ENCODE measurements around the gene SCUBE1.

Gene SCUBE1

DNA sequence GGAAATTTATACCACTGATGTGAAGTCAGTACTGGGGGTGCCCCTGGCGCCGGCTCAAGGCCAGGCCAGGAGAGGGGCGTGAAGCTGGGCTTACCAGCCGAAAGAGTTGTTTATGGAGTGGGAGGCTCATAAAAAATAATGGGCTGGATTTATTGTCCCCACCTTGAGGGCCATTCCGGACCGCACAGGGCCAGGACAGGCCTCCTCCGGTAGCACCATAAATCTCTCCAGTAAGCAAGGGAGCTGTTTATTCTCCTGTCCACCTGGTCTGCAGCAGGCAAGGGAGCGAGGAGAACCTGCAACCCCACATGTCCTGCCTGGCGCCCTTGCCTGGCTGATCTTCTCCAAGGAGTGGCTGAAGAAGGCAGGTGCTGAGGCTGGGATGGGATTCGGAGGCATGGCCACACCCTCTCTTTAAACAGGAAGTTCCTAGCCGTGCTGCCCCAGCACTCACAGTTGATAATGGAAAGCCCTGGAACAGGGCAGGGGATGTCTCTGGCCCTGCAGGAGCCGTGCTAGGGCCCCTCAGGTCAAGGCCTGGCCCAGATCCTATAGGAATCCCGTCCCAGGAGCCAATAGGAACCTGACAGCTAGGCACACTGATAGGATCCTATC is 65.1 kb downstream of the SCUBE1 start:
- no peak for DNase-seq (ENCODE audit: low read depth)

DNA sequence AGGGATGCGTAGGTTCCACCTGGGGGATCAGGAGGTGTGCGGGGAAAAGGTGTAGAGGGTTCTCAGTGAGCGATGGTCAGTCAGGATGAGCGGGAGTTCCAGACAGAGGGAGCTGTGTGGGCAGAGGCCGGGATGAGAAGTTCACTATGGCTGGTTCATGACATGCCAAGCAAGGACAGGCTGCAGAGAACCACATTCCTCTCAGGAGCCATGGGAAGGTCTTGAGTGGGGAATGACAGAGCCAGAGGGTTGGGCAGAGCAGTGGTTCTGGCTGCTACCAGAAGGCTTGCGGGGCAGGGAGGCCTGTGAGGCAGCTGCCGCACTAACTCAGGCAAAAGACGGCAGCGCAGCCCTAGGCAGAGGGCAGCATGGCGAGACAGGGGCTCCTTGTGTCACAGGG is 66.1 kb downstream of the SCUBE1 start:
- no peak for DNase-seq (ENCODE audit: low read depth)

DNA sequence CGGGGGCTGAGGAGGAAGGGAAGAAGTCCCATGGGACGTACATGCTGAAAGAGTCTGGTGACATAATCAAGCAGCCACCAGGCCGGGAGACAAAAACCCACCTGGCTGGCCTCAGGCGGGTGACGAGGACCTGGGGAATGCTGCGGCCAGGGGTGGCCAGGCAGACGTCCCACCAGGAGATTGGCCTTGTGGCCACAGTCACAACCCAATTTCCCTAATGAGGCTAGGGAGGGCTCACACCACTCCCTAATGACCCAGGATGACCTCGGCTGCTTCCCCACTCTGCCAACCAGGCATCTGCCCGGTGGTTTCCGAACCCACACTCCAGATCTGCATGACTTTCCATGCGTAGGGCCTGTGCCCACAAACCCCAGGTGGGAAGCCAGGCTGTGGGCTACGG is 66.9 kb downstream of the SCUBE1 start:
- DNase-seq (ENCODE audit: low read depth) = no peak

DNA sequence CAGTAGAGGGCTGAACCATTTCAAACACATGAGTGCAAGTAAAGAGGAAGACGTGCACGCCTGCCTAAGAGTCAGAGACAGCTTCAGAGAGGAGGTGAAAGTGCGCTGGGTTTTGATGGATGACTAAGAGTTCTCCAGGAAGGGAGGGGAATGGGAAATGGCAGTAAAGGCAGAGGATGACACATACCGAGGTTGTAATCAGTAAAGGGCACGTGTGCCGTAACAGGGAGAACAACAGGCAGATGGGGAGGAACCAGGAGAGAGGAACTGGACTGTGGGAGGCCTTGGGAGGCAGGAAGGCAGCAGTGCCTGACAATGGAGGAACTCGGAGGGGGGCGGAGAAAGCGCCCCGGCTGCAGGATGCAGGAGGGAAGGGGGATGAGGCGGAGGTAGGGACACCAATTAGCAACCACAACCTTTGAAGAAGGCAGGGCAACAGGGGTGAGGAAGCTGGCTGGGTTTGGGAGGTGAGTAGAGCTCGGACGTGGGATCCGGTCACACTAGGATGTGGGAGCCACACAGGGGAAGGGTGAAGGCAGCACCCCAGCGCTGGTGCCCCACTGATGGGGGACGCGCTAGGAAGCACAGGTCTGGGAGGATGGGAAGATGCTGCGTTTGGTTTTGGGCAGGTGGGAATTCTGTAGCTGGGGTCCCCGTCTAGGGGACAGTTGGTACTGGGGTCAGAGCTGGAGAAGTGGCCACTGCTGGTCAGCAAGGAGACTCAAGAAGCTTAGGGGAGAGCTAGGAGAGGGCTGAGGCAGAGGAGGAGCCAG is 67.4 kb downstream of the SCUBE1 start:
- no peak for DNase-seq (ENCODE audit: low read depth)

DNA sequence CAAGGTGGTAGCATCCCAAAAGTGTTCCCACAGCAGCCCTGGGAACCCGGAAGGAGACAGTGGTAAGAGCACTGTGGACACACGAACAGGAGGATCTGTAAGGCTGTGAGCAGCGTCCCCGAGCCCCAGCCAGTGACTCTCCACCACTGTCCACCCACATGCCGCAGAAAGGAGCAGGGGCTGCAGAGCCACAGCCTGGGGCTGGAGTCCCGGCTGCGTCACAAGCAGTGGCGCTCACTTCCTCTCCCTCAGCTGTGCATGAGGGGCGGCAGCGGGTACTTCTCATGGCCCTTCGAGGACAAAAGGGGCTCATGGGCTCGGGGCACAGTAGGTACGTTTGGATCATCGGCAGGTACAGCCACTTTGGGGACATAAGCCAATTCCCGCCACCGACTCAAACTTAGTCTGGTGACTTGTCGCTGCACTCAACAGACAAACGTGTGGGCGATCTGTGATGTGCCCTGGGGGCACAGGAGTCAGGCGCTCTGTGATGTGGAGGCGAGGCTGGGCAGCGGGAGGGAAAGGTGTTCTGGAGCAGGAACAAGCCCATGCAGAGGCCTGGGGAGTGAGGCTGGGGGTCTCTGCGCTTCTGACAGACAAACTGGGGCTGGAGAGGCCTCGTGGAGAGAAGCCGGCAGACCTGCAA is 68.5 kb downstream of the SCUBE1 start:
- DNase-seq (ENCODE audit: low read depth) = no peak

DNA sequence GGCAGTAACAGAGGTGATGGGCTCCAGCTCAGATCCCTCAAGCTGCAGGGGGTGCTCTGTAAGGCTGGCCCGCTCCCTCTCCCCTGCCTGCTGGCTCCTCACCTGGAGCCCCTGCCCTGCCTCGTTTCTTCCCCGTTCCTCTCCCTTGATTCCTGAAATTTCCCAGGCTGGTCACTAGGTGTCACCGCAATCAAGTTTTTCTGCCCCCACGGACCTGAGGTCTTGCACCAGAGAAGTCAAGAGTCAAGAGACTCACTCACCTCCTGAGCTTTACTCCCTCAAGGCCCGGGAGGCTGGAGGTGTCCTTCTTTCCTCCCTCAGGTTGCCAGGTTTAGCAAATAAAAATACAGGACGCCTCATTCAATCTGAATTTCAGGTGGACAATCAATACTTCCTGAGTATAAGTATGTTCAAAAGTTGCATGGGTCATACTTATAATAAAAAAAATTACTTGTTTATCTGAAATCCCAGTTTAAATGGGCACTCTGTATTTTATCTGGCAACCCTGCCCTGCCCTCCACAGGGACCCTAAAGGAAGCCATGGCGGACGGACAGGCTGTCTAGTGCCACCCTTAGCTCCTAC is 69.2 kb downstream of the SCUBE1 start:
- DNase-seq (ENCODE audit: low read depth) = peak; percentile 46

DNA sequence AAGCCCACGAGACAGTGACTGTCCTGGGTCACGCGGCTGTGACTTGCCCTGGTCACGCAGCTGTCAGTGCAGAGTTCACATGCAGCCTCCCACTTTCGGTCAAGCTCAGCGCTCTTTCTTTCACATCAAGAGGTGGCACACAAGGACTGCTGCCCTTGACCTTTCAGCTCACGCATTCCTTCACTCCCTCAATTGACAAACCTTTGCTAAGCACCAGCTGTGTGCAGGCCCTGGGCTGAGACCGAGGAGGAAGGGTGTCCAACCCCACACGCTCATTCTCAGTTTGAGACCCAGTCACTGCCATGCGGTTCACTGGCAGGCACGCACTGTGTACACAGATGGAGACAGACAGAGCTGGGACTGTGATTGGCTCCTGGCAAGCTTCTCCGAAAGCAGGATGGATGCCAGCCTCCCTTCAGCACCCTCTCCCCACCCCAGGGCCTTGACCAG is 70.3 kb downstream of the SCUBE1 start:
- no peak for DNase-seq (ENCODE audit: low read depth)

DNA sequence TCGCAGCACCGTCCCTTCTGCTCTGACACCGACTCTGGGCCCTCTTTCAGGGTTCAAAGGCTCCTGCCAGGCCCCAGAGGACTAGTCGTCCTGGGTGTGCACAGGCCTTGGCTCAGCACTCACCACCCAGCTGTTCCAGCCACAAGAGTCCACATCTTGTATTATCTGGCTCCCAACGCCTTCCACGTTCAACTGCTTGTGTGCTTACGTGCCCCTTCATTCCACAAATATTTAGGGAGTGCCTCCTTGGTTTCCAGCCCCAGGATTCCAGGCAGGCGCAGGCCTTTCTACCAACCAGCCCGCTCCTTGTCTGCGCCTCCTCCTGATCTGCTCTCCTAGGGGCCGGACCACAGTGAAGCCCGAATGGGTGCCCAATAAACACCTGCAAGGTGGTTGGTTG is 70.9 kb downstream of the SCUBE1 start:
- DNase-seq (ENCODE audit: low read depth) = no peak

DNA sequence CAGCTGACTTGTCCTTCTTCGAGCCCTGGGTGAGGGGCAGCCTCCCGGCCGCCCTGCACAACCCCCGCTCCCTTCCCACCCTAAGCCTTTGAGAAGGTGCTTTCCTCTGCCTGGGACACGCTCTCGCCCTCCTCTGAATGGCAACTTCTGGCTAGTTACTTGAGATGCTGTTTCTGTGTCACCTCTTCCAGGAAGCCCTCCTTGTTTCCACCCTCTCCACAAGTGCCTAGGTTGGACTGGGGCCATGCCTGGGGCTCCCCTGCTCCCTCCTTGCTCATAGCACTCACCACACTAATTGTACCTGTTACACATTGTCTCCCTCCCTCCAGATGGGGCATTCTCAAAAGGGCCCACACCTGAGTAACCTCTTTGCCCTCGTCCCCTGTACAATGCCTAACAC is 72.2 kb downstream of the SCUBE1 start:
- DNase-seq (ENCODE audit: low read depth) = no peak

DNA sequence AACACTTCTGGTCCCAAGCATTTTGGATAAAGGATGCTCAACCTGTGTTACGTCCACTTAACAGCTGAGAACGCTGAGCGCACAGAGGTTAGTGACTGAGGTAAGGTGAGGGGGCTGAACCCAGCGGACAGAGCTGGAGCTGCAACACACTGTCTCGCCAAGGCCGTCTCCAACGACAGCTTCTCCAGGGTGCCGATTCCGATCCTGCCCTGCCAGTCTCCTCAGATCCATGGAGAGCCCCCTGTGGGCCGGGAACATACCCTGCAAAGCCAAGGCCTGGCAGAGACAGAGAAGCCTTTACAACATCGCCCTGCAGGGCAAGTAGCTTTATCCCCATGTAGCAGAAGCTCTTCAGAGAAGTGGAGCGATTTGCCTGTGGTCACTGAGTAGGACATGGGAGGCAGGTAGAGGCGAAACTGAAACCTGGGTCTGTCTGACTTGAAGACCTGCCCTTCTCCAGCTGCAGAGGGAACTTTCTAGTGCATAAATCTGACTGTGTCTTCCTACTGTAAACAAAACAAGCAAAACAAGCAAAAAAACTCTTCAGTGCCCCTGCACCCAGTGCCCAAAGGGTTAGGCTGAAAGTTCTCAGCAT is 72.8 kb downstream of the SCUBE1 start:
- DNase-seq (ENCODE audit: low read depth) = no peak

DNA sequence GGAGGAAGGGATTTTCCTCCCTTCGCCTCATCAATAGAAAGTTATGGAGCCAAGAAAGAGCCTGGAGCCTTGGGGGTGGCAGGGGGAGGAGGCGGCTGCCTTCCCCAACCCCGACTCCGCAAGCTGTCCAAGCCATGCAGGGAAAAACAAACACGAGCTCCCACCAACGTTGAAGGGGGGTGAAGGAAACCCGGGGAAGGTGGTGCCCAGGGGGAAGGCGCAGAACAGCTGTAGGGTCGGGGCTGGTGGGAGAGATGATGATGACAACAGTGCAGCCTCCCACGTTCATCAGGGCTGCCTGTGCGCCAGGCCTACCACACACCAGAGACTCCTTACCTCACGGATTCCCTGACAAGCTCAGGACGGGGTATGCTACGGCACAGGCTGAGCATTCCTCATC is 73.5 kb downstream of the SCUBE1 start:
- DNase-seq (ENCODE audit: low read depth) = no peak

DNA sequence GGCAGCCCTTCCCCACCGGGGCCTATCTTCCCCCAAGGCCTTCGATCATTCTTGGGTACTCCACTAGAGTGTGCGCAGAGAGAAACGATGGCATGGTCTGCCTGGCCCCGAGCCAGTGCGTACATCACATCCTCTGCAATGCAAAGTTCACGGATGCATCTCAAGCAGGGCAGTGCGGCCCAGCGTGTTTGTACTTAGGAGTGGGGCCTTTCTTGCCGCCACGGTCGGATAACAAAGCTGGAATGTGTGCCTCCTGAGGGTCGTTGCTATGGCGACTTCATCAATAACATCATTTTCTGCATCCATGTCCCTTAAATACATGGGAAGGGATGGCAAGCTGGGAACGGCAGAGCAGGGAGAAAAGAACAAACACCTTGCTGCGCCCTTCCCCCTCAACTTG is 73.9 kb downstream of the SCUBE1 start:
- DNase-seq (ENCODE audit: low read depth) = no peak

DNA sequence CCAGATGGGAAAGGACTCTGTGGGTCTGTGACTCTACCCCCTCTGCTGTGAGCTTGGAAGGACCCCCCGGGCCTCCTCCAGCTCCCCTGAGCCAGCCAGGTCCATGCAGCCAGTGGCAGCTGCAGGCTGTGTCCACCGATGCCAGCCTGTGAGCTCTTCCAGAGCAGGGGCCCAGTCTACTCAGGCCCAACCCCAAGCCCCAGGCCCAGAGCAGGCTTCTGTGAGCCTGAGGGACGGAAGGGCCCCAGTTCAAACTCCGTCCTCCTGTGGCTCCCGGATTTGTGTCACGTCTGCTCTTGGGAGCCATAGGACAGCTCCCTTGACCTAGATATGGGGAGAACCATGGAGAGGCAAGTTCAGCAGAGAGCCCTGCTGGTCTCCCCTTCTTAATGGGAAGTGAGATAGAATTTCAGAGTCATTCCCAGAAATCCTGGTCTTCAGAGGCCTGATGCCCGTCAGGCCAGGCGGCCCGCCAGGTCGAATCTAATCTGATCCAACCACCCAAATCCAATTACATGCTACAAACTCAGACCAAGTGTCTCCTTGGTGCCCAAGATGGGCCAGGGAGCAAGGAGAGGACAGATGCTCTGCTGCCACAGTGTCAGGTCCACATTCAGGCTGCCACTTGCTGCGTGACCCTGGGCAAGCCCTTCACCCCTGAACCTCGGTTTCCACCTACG is 75.1 kb downstream of the SCUBE1 start:
- no peak for DNase-seq (ENCODE audit: low read depth)

DNA sequence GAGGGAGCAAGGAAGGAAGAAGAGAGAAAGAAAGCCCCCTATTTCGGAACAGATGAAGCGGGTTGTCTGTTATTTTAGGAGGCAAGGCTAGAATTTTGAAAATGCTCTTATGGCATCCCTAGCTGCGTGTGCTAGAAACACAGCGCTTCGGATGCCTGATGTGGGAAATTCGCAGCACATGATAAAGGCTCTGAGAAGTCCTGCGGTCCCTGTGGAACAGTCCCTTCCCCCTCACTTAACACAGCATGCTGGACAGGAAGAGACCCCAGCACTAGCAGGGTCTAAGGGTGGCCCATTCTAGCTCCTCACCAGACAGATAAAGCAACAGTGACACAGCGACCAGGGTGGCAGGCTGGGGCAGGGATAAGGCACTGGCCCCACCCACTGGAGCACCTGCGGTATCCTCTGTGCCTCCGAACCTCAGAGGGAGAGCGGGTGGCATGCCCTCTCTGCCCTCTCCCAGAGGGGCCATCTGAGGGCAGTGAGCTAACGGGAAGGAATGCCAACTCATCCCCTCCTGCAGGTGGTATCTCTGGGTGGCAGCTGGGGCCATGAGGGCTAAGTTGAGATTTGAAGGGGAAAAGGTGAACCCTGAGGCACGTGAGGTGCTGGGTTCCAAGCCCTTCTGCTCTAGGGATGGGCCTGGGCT is 75.7 kb downstream of the SCUBE1 start:
- DNase-seq (ENCODE audit: low read depth) = no peak

DNA sequence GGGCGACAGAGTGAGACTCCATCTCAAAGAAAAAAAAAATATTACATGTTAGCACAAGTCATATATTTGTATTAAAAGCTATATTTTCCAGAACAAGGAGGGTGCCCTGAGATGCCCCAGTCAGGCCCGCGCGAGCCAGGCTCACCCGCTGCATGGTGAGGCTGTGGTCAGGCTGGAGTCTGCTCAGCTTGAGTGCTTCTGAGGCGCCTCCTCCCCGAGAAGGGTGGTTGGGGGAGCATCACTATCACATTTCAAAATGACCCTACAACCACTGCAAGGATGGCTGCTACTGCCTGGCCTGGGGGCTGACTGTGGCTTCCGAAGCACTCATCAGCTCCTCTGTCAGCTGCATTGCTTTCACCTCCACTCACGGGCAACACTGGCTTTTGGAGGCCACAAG is 77.1 kb downstream of the SCUBE1 start:
- no peak for DNase-seq (ENCODE audit: low read depth)

DNA sequence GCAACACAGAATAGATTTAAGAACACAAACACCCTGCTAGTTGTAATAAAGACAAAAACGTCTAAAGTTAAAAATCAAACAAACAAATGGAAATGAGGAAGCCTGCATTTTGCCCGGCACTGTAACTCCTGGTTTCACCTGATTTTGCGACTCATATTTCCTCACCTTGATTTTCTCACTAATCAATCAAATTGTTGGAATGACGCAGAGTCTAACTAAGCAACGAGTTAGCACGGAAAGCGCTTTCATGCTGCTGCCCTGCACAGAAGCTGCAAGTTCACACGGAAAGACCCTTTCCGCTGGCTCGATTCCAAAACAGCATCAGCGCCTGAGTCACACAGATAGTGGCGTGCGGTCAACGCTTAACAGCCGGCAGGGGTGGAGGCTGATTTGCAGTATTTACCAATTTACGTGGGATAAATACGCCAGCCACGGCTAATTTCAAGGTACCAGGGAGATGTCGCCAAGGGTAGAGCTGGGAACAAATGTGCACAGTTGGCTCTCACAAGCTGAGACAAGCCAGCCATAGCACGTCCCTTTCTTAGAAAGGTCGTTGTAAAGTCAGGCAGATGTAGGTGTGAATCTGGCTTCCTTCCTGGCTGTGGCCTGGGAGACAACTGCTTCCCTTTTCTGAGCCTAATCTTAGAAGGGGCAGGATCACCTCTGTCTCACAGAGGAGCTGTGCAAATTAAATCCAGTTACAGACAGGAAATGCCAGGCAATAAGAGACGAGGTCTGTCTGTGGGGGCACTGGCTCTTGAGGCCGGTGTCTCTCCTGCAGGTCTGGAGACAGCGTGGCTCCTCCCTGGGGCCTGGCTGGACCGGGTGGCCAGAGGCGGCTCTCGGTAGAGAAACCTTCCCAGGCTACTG is 79.3 kb downstream of the SCUBE1 start:
- DNase-seq (ENCODE audit: low read depth) = no peak

DNA sequence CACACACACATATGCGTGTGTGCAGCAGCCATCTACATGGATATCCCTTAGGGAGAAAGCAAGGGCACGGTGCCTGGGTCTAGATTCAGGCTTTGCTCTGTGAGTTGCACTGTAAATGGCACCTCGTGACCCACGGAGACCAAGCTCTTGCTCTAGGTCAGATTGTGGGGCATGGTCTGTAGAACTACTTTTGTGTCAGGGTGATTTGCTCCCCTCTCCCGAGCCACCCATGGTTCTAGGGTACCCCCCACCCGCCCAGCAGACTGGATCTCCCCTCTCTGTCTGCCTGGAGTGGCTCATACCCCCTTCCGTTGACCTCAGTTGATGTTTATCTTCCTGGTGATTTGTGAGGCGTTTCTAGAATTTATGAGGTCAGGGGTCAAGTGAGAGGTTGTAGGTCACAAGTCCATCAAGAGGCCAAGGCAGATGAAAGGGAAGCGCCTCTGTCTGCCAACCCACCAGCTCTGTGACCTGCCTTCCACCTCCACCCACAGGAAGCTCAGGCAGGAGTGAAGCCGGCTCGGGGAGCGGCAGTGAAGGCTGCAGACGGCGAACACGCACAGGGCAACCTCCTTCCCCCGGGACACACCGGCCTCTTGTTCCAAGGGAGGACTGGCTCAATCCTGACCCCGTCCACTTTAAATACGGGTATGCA is 80.1 kb downstream of the SCUBE1 start:
- DNase-seq (ENCODE audit: low read depth) = no peak

DNA sequence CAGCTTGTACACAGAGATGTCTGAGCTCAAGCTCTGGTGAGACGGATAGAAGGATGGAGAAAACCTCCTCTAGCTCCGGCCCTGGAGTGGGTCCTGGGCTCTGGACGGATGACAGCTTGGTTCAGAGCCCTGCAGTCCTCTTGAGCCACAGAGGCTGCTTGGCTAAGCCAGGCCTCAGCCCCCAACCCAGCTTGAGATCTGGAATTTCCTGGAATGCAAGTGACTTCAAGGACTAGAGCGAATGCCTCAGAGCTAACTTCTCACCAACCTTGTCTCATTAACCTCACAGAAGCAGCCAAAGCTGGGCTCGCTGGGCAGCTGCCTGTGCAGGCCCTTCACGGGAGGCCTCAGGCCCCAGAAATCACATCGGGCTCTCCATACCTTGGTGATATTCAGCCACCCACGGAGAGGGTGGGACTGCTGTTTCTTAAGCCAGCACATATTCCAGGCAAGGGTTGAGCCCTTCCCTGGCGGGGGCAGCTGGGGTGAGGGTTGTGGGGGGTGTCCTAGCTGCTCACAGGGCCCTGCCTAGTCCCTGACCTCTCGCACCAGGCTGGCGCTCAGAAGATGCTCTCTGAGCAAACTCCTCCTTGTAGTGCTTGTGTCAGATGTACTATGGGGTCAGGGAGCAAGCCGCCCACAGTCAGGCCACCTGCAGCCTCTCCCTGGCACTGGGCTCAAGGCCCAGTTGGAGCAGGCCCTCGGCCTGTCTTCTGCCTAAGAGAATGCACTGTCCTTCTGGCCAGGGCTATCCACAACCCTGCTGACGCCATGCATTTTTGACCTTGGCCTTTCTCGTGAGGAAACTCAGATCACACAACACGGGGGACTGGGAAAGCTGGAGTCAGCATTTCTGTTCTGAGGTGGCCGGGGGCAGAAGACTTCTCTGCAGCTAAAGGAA is 82.6 kb downstream of the SCUBE1 start:
- no peak for DNase-seq (ENCODE audit: low read depth)

DNA sequence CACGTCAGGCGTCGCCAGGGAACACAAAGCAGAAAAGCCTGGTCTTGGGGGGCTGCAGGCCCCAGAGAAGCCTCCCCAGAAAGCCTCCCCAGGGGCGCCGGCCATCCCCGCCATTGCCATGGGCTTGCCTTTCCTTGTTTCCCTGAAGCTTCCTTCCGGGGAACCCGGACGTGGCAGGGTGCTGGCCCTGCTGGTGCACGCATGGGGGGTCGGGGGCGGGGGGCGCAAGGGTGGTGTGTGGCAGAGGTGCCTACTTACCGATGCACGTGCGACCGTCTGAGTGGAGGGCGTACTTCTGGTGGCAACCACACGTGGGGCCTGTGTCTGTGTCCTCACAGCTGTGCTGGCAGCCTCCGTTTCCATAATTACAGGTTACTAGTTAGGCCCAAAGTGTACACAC is 85.2 kb downstream of the SCUBE1 start:
- no peak for DNase-seq (ENCODE audit: low read depth)

All from fibroblast of the conjunctiva (primary cell).